ENCODE results near the gene SHB.

The SHB gene

GRCh38 chr9:37994639-37995347, 74.2 kb downstream of the SHB start:
- in situ Hi-C loops (cut with MboI; ENCODE audit: low sequenced_read_pairs) = no loop called here

GRCh38 chr9:37992924-37993349, 76.1 kb downstream of the SHB start:
- in situ Hi-C loops (cut with MboI; ENCODE audit: low sequenced_read_pairs) = no loop called here

- in situ Hi-C loops (cut with MboI; ENCODE audit: low sequenced_read_pairs) = no loop called here
These were observed 78.5 kb downstream of the SHB start for GRCh38 chr9:37990404-37991015.

- in situ Hi-C loops (cut with MboI; ENCODE audit: low sequenced_read_pairs) = no loop called here
These were observed 79.3 kb downstream of the SHB start for GRCh38 chr9:37989701-37990100.

GRCh38 chr9:37988602-37989001, 80.4 kb downstream of the SHB start:
- in situ Hi-C loops (cut with MboI; ENCODE audit: low sequenced_read_pairs) = no loop called here

- in situ Hi-C loops (cut with MboI; ENCODE audit: low sequenced_read_pairs) = no loop called here
These were observed 81.0 kb downstream of the SHB start for GRCh38 chr9:37988041-37988440.

- in situ Hi-C loops (cut with MboI; ENCODE audit: low sequenced_read_pairs) = no loop called here
These were observed 81.5 kb downstream of the SHB start for GRCh38 chr9:37987467-37987981.

GRCh38 chr9:37986771-37987258, 82.2 kb downstream of the SHB start:
- in situ Hi-C loops (cut with MboI; ENCODE audit: low sequenced_read_pairs) = no loop called here

GRCh38 chr9:37986001-37986400, 83.0 kb downstream of the SHB start:
- in situ Hi-C loops (cut with MboI; ENCODE audit: low sequenced_read_pairs) = no loop called here

GRCh38 chr9:37984672-37985611, 84.1 kb downstream of the SHB start:
- in situ Hi-C loops (cut with MboI; ENCODE audit: low sequenced_read_pairs) = no loop called here

- in situ Hi-C loops (cut with MboI; ENCODE audit: low sequenced_read_pairs) = no loop called here
These were observed 84.8 kb downstream of the SHB start for GRCh38 chr9:37984278-37984671.

GRCh38 chr9:37983381-37984067, 85.5 kb downstream of the SHB start:
- in situ Hi-C loops (cut with MboI; ENCODE audit: low sequenced_read_pairs) = no loop called here

GRCh38 chr9:37979844-37980243, 89.2 kb downstream of the SHB start:
- in situ Hi-C loops (cut with MboI; ENCODE audit: low sequenced_read_pairs) = no loop called here

- in situ Hi-C loops (cut with MboI; ENCODE audit: low sequenced_read_pairs) = no loop called here
These were observed 90.0 kb downstream of the SHB start for GRCh38 chr9:37978983-37979382.

GRCh38 chr9:37978481-37978864, 90.6 kb downstream of the SHB start:
- in situ Hi-C loops (cut with MboI; ENCODE audit: low sequenced_read_pairs) = no loop called here

- in situ Hi-C loops (cut with MboI; ENCODE audit: low sequenced_read_pairs) = no loop called here
These were observed 91.1 kb downstream of the SHB start for GRCh38 chr9:37977851-37978480.

- in situ Hi-C loops (cut with MboI; ENCODE audit: low sequenced_read_pairs) = no loop called here
These were observed 92.1 kb downstream of the SHB start for GRCh38 chr9:37976714-37977477.

- in situ Hi-C loops (cut with MboI; ENCODE audit: low sequenced_read_pairs) = no loop called here
These were observed 93.4 kb downstream of the SHB start for GRCh38 chr9:37975639-37976038.

GRCh38 chr9:37974506-37975173, 94.4 kb downstream of the SHB start:
- in situ Hi-C loops (cut with MboI; ENCODE audit: low sequenced_read_pairs) = no loop called here

Measured in HL-60/S4 treated with phorbol 12-myristate 13-acetate at 8.2 ng/mL for 4 days and 3 days (cell line).